Caki2 (cell line): ENCODE data around the gene CNTROB. TPM values are rescaled to one million over a fixed set of nuclear protein-coding genes. Genes with fewer than 3 reads are reported as not detected.

Experiments used
- total RNA-seq: library from RNA; depleted of rRNA; stranded (reverse); fragments of >200 nt; shearing (Covaris generic); gene quantifications from 2 replicates; pipeline ENCODE4 v1.2.3, GENCODE V29; 2014; ENCODE audit warnings: low replicate concordance; rRNA removed

The CNTROB gene
- total RNA-seq, 1 experiment from 2014 or later: 16.6 TPM

Other genes starting within 250 kb of the CNTROB start
- gene TP53, start 244.7 kb upstream of the CNTROB start, total RNA-seq: 24.4 and 27.3 TPM in 2 replicates
- 18.6 and 23.1 TPM in 2 replicates for gene WRAP53, start 243.7 kb upstream of the CNTROB start, total RNA-seq
- gene EFNB3, start 227.0 kb upstream of the CNTROB start, total RNA-seq: not detected in 2 replicates
- 1.0 TPM in 1 of 2 replicates, not detected in the other for gene DNAH2, start 214.5 kb upstream of the CNTROB start, total RNA-seq
- 0.27 TPM in 1 of 2 replicates, not detected in the other for gene KDM6B, start 98.0 kb upstream of the CNTROB start, total RNA-seq
- not detected in 2 replicates for gene TMEM88, start 77.1 kb upstream of the CNTROB start, total RNA-seq
- gene NAA38, start 74.6 kb upstream of the CNTROB start, total RNA-seq: 52.9 and 61.3 TPM in 2 replicates
- 4.6 and 4.7 TPM in 2 replicates for gene CYB5D1, start 74.2 kb upstream of the CNTROB start, total RNA-seq
- 21.3 and 23.8 TPM in 2 replicates for gene CHD3, start 43.4 kb upstream of the CNTROB start, total RNA-seq
- 2.0 and 2.6 TPM in 2 replicates for gene RNF227, start 15.9 kb upstream of the CNTROB start, total RNA-seq
- gene KCNAB3, start 2.4 kb upstream of the CNTROB start, total RNA-seq: 0.29 TPM in 1 of 2 replicates, not detected in the other
- 0.71 and 6.5 TPM in 2 replicates for gene TRAPPC1, start 260 bp upstream of the CNTROB start, total RNA-seq
- not detected in 2 replicates for gene GUCY2D, start 70.4 kb downstream of the CNTROB start, total RNA-seq
- gene ALOX15B, start 106.9 kb downstream of the CNTROB start, total RNA-seq: not detected in 2 replicates
- 0.74 TPM in 1 of 2 replicates, not detected in the other for gene ALOX12B, start 155.5 kb downstream of the CNTROB start, total RNA-seq
- gene ALOXE3, start 186.3 kb downstream of the CNTROB start, total RNA-seq: not detected in 2 replicates
- 5.3 TPM in 1 of 2 replicates, not detected in the other for gene HES7, start 191.9 kb downstream of the CNTROB start, total RNA-seq
- 3.2 and 5.6 TPM in 2 replicates for gene PER1, start 220.2 kb downstream of the CNTROB start, total RNA-seq
- 0.09 TPM in 1 of 2 replicates, not detected in the other for gene VAMP2, start 230.7 kb downstream of the CNTROB start, total RNA-seq
- 47.8 and 62.4 TPM in 2 replicates for gene TMEM107, start 244.2 kb downstream of the CNTROB start, total RNA-seq